PC-3 (cell line): ENCODE results near the gene RNF181. TPM values are rescaled to one million over a fixed set of nuclear protein-coding genes. Genes with fewer than 3 reads are reported as not detected.

Experiments used
- ATAC-seq: fragments of 200-7000 bp; cut with Tn5 transposase; 2 replicates; pipeline ENCODE4 v1.9.1; 2020; ENCODE audit warnings: mild to moderate bottlenecking, moderate library complexity
- BruUV-seq: library from RNA; stranded (reverse); fragments of 400-500 nt; replicated peaks from 2 replicates; lab custom pipeline; 2021; lab: Mats Ljungman, UMichigan
- CTCF ChIA-PET: fragments of 300-600 bp; sonication (Branson Sonifier 250); formaldehyde crosslinking; loops from one replicate; lab custom pipeline; 2022; ENCODE audit warnings: antibody characterized with exemption; lab: Charles Lee
- POLR2A ChIA-PET: fragments of 300-600 bp; sonication (Branson Sonifier 250); formaldehyde crosslinking; loops from one replicate; lab custom pipeline; 2022; ENCODE audit warnings: antibody characterized with exemption; ENCODE audit not compliant: unreplicated experiment; lab: Charles Lee
- DNase-seq: peaks from one replicate; pipeline ENCODE4 v3.0.0-alpha.2; 2015
- H2AFZ ChIP-seq: fragments of 300-600 bp; sonication (generic); 2 replicates; pipeline ENCODE4 v1.6.0; 2016; ENCODE audit warnings: antibody characterized with exemption, low read length
- H3F3A ChIP-seq: fragments of 300-600 bp; sonication (generic); one replicate; pipeline ENCODE4 v1.6.0; 2017; ENCODE audit warnings: antibody characterized with exemption, low read length, control low read depth, mild to moderate bottlenecking; ENCODE audit not compliant: unreplicated experiment
- H3K27ac ChIP-seq: fragments of 300-600 bp; sonication (generic); 2 replicates; pipeline ENCODE4 v1.5.1; 2016; ENCODE audit warnings: mild to moderate bottlenecking, low read length
- H3K27me3 ChIP-seq: fragments of 300-600 bp; sonication (generic); 2 replicates; pipeline ENCODE4 v1.6.1; 2016; ENCODE audit warnings: low read length, mixed read lengths
- H3K36me3 ChIP-seq: fragments of 300-600 bp; sonication (generic); 2 replicates; pipeline ENCODE4 v1.6.1; 2016; ENCODE audit warnings: low read depth, mixed run types, low read length, mixed read lengths
- H3K4me1 ChIP-seq: fragments of 300-600 bp; sonication (generic); 2 replicates; pipeline ENCODE4 v1.5.1; 2016; ENCODE audit warnings: low read length; ENCODE audit not compliant: insufficient read depth
- H3K4me2 ChIP-seq: fragments of 300-600 bp; sonication (generic); 2 replicates; pipeline ENCODE4 v1.6.0; 2016; ENCODE audit warnings: low read length
- H3K4me3 ChIP-seq: fragments of 300-600 bp; sonication (generic); 2 replicates; pipeline ENCODE4 v1.5.1; 2016; ENCODE audit warnings: mild to moderate bottlenecking, low read length, mixed read lengths
- H3K79me2 ChIP-seq: fragments of 300-600 bp; sonication (generic); 2 replicates; pipeline ENCODE4 v1.6.1; 2017; ENCODE audit warnings: low read length, mixed read lengths
- H3K9ac ChIP-seq: fragments of 300-600 bp; sonication (generic); 2 replicates; pipeline ENCODE4 v1.6.0; 2016; ENCODE audit warnings: mild to moderate bottlenecking, low read length
- H3K9me2 ChIP-seq: fragments of 300-600 bp; sonication (generic); replicated peaks from 2 replicates; pipeline ENCODE4 v1.6.1; 2016; ENCODE audit warnings: mixed run types, low read length, mixed read lengths
- H3K9me3 ChIP-seq: fragments of 300-600 bp; sonication (generic); 2 replicates; pipeline ENCODE4 v1.6.1; 2016; ENCODE audit warnings: low read length, mixed read lengths
- H4K20me1 ChIP-seq: fragments of 300-600 bp; sonication (generic); 2 replicates; pipeline ENCODE4 v1.6.1; 2016; ENCODE audit warnings: low read length, mixed read lengths
- CTCF ChIP-seq: fragments of 300-600 bp; sonication (generic); conservative IDR thresholded peaks from 2 replicates; pipeline ENCODE4 v1.5.1; 2017; ENCODE audit warnings: antibody characterized with exemption, low read depth, mild to moderate bottlenecking, low read length
- EZH2 ChIP-seq: fragments of 300-600 bp; sonication (generic); IDR thresholded peaks from one replicate; pipeline ENCODE4 v1.6.1; 2017; ENCODE audit warnings: antibody characterized with exemption, mild to moderate bottlenecking, low read length; ENCODE audit not compliant: unreplicated experiment
- EZH2phosphoT487 ChIP-seq: fragments of 300-600 bp; sonication (generic); IDR thresholded peaks from 2 replicates; pipeline ENCODE4 v1.6.1; 2018; ENCODE audit warnings: mild to moderate bottlenecking, antibody characterized with exemption, low read length, borderline replicate concordance
- intact Hi-C: fragments of 100-400 bp; cut with micrococcal nuclease; formaldehyde crosslinking; loops from 2 replicates; pipeline ENCODE4 v1.9.0; 2023
- total RNA-seq: library from RNA; depleted of rRNA; stranded (reverse); fragments of >200 nt; gene quantifications from 2 replicates; pipeline ENCODE4 v1.2.3, GENCODE V29; 2014

RNF181 gene
- total RNA-seq, 1 experiment from 2014 or later = 225 TPM

GRCh38 chr2:85593023-85593422 is 2.5 kb upstream of the RNF181 start:
- CTCF ChIA-PET = no interaction called here
- POLR2A ChIA-PET = interaction anchor here (0.5 kb wide), 1 partner anchor 12 kb away, joined by 5 read pairs; no protein-coding TSS in a partner anchor

GRCh38 chr2:85594715-85595300 is 737 bp upstream of the RNF181 start:
- peaks cover 20% of the 10 kb centered on the region for H3K79me2 ChIP-seq
- DNase-seq (no peak), ATAC-seq (no peak)
- CTCF ChIA-PET = interaction anchor here (0.6 kb wide), 1 partner anchor 54 kb away, joined by 4 read pairs; no protein-coding TSS in a partner anchor
- no peaks in the 10 kb centered on the region for H3K9me2 ChIP-seq
- peaks cover 24% of the 10 kb centered on the region for H3K4me1 ChIP-seq
- POLR2A ChIA-PET = interaction anchor here (0.6 to 1.6 kb wide), 5 partner anchors 17 to 1014 kb away, joined by 3 to 5 read pairs (median 4); partner anchors contain the start of genes C2orf68 and MAT2A
- peak overlapping the region; percentile 91 for H3K4me2 ChIP-seq
- H3K9ac ChIP-seq = peak overlapping the region; percentile 79
- peak overlapping the region; percentile 75 for H2AFZ ChIP-seq
- intact Hi-C loops = loop anchor here (2.0 kb wide), 1 partner anchor 174 kb away; no protein-coding TSS in a partner anchor
- no peaks in the 10 kb centered on the region for H3F3A ChIP-seq
- peaks cover 13% of the 10 kb centered on the region; the same call in 1 of the 2 replicates for H3K36me3 ChIP-seq
- H3K27ac ChIP-seq = peak overlapping the region; percentile 69
- H3K27me3 ChIP-seq = no peaks in the 10 kb centered on the region
- no peaks in the 10 kb centered on the region for H3K9me3 ChIP-seq
- H4K20me1 ChIP-seq = no peaks in the 10 kb centered on the region
- BruUV-seq = TSS peak; percentile 85
- peak overlapping the region; percentile 85 for H3K4me3 ChIP-seq
- TF ChIP-seq EZH2 = no peak
- no peak for TF ChIP-seq CTCF

More at GRCh38 chr2:85593023-85593422, 2.5 kb upstream of the RNF181 start:
- Histone ChIP-seq H3K4me2 (no peak overlapping the region), H3K9ac (no peak overlapping the region), H3K9me3 (no peaks in the 10 kb centered on the region), H3F3A (no peaks in the 10 kb centered on the region), H3K27ac (no peak overlapping the region), H3K4me1 (peaks cover 24% of the 10 kb centered on the region), H3K4me3 (no peak overlapping the region), H3K36me3 (peaks cover 11% of the 10 kb centered on the region; the same call in 1 of the 2 replicates), H2AFZ (no peak overlapping the region), H4K20me1 (no peaks in the 10 kb centered on the region), H3K9me2 (no peaks in the 10 kb centered on the region), H3K79me2 (peaks cover 20% of the 10 kb centered on the region), H3K27me3 (no peaks in the 10 kb centered on the region)
- intact Hi-C loops = no loop called here
- no peak for TF ChIP-seq EZH2phosphoT487
- no peak for TF ChIP-seq CTCF
- TF ChIP-seq EZH2 = no peak
- no peak for DNase-seq
- no TSS peak for BruUV-seq
- no peak for ATAC-seq

- H4K20me1 ChIP-seq = no peaks in the 10 kb centered on the region
- intact Hi-C loops = no loop called here
- no peaks in the 10 kb centered on the region for H3F3A ChIP-seq
- H3K4me3 ChIP-seq = peak overlapping the region; percentile 85
- H3K27me3 ChIP-seq = no peaks in the 10 kb centered on the region
- BruUV-seq = no TSS peak
- ChIA-PET POLR2A (interaction anchor here (1.5 kb wide), 1 partner anchor 16 kb away, joined by 4 read pairs; the partner anchor contains the start of gene C2orf68), CTCF (interaction anchor here (0.7 kb wide), 1 partner anchor 242 kb away, joined by 3 read pairs; no protein-coding TSS in a partner anchor)
- H3K9me2 ChIP-seq = no peaks in the 10 kb centered on the region
- H3K9me3 ChIP-seq = no peaks in the 10 kb centered on the region
- H3K27ac ChIP-seq = peak overlapping the region; percentile 33
- DNase-seq = no peak
- peak overlapping the region; percentile 79 for H3K9ac ChIP-seq
- H3K79me2 ChIP-seq = peaks cover 20% of the 10 kb centered on the region
- TF ChIP-seq EZH2phosphoT487 (no peak), EZH2 (no peak), CTCF (no peak)
- peak overlapping the region; percentile 97 for H3K4me2 ChIP-seq
- peak overlapping the region; percentile 75 for H2AFZ ChIP-seq
- ATAC-seq = peak; percentile 11
- peaks cover 15% of the 10 kb centered on the region; the same call in 1 of the 2 replicates for H3K4me1 ChIP-seq
- H3K36me3 ChIP-seq = peaks cover 13% of the 10 kb centered on the region; the same call in 1 of the 2 replicates
Observed at GRCh38 chr2:85596026-85596333, 435 bp downstream of the RNF181 start.
